NCI-H345 (cell line): ENCODE results near the gene AHCYL2.
"Not testable (repeated sequence)": the region's sequence is repeated elsewhere in the genome, so short reads cannot be mapped to it uniquely, and the experiment has no call there.

Source experiments
- DNase-seq: peaks from one replicate; lab custom pipeline; 2025; lab: John Stamatoyannopoulos, UW

The AHCYL2 gene

DNA sequence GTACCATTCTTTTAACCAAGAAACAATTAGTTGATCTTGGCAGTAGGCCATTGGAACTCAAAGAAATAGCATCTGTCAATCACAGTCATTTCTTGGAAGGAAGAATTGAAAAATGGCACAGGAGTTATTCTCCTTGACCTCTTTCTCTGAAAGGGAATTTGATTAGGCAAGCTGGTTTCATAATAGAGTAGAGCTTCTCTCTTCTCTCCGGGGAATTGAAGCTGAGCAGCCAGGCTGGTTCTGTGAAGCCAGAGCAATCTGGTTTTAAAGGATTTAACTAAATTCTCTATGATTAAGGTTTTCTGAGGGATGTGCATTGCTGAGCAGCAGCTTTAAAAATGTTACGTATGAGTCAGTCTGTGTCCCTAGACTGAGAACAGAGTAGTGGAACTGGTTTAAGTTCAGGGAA lies 70.2 kb downstream of the AHCYL2 start:
- DNase-seq, result no peak

GRCh38 chr7:129298268-129298893 lies 73.6 kb downstream of the AHCYL2 start:
- peak; percentile 52 for DNase-seq

DNA sequence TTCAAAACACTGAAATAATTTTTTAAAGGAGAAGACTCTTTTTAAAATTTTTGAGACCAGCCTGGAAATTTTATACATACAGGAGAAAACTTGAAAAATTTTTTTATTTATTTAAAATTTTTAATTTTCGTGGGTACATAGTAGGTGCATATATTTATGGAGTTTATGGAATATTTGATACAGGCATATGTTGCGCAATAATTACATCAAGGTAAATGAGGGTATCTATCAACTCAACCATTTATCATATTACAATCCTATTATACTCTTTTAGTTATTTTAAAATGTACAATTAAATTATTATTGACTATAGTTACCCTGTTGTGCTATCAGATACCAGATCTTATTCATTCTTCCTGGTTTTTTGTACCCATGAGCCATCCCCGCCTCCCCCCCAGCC lies 75.1 kb downstream of the AHCYL2 start:
- DNase-seq, result no peak

- DNase-seq, result not testable (repeated sequence)
Measured at GRCh38 chr7:129300299-129300698, 75.5 kb downstream of the AHCYL2 start.

DNA sequence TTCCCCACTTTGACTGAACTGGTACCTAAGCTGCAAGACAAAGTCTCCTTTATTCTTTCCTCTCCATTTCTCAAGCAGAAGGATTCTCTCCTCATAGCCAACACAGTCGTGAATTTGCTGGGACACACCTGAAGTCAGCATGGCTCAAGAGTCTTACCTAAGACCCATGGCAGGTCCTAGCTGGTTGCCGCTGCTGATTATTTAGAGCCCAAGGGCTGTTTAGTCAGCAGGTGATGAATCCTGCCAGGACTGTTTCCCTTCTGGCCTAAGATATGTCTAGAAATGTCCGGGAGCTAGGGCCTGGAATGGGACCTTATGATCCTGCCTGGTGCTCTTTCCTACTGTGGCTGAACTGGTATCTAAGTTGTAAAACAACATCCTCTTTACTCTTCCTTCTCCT lies 82.8 kb downstream of the AHCYL2 start:
- DNase-seq, result no peak

DNA sequence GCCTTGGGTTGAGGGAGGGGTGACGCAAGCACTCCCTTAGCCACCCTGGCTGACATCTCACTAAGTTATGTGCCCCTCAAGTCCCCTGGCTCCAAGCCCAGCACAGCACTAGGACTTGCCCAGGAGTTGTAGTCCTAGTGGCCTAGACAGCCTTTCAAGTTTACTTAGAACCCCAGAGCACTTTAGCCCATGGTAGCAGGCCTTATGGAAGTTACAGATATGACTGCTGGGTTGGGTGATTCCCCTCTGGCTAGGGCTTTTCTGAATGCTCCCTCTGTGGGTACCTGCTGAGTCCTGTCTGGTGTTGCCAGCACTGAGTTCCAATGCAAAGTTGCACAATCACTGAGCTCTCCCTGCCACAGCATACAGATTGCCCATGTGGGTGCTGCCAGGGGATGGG lies 83.2 kb downstream of the AHCYL2 start:
- no peak for DNase-seq

DNA sequence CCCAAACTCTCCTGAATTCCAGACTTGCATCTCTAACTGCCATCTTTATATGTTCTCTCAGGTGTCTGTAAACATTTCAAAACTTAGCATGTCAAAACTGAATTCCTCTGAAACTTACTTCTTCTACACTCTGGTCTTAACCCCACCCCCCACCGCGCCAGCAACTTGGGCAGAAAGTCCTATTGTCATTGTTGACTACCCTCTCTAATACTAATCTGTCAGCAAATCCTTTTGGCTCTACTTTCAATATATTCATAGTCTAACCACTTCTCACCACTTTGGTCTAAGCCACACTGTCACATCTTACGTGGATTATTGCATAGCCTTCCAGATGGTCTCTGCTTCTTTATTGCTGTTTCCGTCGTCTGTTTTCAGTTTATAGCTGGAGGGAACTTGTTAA lies 86.6 kb downstream of the AHCYL2 start:
- no peak for DNase-seq

- no peak for DNase-seq
Measured at GRCh38 chr7:129313282-129313681, 88.5 kb downstream of the AHCYL2 start.

GRCh38 chr7:129315960-129316359 lies 91.1 kb downstream of the AHCYL2 start:
- no peak for DNase-seq

DNA sequence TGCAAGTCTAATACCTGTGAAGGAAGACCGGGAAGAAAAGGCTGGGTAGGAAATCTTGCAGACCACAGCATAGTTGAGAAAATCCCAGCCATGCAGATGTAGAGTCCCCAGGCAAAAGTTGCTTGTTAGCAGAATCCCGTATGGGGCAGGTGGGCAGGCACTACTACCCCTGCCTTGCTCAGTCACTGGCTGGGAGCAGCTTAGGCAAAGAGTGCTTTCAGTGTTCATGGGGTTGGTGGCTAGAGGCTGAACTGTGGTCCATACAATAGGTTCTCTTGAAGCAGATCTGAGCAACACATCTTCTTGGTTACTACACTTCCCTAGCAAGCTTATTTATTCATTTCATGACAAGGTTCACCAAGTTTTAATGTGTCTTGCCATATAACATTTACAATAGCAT lies 92.6 kb downstream of the AHCYL2 start:
- no peak for DNase-seq

DNA sequence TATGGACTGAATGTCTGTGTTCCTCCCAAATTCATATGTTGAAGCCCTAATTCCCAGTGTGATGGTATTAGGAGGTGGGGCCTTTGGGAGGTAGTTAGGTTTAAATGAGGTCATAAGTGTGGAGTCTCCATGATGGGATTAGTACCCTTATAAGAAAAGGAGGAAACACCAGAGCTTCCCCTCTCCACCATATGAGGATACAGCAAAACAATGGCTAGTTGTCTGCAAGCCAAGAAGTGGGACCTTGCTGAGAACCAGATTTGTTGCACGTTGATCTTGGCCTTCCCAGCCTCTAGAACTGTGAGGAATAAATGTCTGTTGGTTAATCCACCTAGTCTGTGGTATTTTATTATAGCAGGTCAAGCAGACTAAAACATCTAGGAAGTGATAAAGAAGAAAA lies 102.2 kb downstream of the AHCYL2 start:
- DNase-seq, result no peak

- DNase-seq, result no peak
Measured at GRCh38 chr7:129332254-129333035, 107.6 kb downstream of the AHCYL2 start.

DNA sequence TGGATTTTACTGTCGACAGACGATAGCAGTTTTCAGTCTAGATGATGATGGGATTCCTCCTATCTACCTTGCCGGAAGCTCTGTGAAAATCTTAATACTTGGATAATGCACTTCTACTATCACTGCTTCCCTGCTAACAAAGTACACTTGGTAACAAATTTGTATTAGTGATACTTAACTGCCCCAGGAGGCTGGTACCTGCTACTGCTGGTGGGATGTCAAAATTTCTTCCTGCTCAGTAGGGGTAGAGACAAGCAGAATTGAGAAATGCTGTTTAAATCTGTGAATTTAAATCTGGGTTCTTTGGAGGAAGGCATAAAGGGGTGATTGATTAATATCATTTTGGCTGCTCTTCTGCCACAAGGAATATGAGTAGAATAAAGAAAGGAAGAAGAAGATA lies 109.6 kb downstream of the AHCYL2 start:
- DNase-seq, result no peak

GRCh38 chr7:129338450-129338849 lies 113.6 kb downstream of the AHCYL2 start:
- DNase-seq, result no peak

DNA sequence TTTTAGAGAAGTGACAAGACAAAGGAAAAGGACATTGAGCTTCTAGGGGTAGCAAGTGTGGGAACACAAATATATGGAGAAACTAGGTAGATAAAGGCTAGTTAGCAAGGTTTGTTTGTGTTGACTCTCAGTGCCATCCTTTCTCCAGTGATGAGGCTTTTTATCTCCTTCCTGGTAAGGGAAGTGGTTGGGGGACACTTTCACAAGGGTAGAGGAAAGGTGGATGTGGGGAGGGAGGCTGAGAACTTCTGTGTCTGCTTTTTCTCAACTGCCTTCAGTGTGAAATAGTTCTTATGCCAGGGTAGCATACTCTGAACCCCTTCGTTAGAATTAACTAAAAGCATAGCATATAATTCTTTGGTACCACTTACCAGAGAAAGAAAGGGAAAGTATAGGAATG lies 116.4 kb downstream of the AHCYL2 start:
- no peak for DNase-seq

GRCh38 chr7:129341816-129342806 lies 117.3 kb downstream of the AHCYL2 start:
- no peak for DNase-seq

GRCh38 chr7:129343099-129343700 lies 118.4 kb downstream of the AHCYL2 start:
- DNase-seq, result peak; percentile 19

GRCh38 chr7:129347330-129347729 lies 122.5 kb downstream of the AHCYL2 start:
- DNase-seq, result no peak

- no peak for DNase-seq
Measured at GRCh38 chr7:129348023-129348740, 123.4 kb downstream of the AHCYL2 start.

DNA sequence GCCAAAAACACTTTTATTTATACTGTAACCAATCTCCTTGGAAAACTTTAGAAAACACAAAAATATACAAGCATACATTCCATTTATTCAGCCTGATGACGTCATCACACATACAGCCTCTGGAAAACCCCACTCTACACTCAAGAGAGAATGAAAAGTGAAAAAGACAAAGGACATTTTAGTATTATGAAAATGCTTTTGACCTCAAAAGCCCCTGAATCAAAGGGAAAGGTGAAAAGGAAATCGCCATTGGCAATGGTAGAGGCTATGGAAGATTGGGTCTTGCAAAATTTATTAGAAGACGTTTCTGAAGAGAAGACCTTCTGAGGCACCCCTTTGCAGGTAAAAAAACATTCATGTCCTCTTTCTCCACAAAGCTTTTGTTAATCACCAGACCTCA lies 126.5 kb downstream of the AHCYL2 start:
- DNase-seq, result no peak

DNA sequence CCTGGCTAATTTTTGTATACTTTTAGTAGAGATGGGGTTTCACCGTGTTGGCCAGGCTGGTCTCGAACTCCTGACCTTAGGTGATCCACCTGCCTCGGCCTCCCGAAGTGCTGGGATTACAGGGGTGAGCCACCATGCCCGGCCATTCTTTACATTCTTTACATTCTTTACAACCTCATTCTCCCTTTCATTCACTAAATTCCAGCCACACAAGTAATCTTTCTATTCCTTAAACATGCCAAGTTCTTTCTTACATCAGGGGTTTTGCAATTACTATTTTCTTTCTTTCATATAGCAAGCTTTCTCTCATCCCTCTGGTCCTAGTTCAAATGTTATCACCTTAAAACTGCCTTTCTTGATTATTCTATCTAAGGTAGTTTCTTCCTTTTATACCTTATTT lies 128.3 kb downstream of the AHCYL2 start:
- DNase-seq, result not testable (repeated sequence)
